ENCODE results near the gene KIRREL3.
A peak's percentile ranks its signal among the peaks of the same experiment; 100 is the strongest.

Gene KIRREL3

GRCh38 chr11:126863294-126863997, 137.1 kb downstream of the KIRREL3 start:
- DNase-seq = no peak

DNA sequence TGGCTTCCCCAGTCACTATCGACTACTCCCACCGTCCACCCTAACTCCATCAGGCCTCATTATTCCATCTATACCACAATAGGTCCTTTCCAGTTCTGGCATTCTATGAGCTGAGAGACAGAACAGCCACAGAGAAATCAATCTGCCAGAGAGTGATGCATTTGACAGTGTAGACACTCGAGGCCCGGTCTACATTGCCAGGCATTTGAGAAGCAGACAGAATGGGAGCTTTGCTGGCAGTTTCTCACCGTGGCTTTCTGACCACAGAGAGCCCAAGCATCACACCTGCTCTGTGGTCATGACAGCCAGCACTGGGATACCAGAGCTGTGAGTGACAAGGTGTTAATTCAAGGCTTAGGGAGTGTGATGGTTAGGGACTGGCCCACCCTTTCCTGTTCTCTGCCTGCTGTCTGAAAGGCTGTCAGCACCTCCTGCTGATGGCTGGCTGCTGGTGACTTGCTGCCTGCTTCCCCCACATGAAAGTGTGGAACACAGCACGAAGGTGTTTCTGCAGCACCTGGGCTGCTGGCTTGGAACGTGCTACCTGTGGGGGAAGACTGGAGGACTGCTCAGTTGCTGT, 137.8 kb downstream of the KIRREL3 start:
- DNase-seq = peak; percentile 64

DNA sequence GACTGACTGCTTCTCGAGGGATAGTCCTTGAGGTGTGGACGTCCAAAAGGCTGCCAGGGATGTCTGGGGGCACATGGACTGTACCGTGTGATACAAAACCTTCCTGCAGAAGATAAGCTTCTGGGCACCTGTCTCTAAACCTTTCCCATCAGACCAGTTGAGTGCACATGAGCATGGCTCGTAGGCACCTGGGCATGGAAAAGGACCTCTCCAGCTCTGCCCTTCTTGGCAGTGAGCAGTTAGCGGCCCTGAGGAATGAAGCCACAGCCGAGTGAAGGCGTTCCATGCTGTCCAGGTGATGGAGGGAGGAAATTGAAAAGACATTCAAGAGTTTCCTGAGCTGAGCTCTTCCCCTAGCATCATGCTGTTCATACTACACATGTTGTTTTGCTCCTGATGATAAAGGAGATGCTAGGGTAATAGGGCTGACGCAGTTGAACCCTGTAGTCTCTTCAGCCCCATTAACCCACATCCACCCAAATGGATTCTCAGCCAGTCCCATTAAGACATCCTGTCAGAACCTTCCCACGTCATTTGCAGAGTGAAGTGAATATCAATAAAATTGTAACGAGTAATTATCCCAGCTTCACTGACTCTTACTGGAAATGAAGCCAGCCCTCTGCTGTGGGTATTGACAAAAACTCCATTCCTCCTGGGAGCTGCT, 138.6 kb downstream of the KIRREL3 start:
- DNase-seq = no peak

DNA sequence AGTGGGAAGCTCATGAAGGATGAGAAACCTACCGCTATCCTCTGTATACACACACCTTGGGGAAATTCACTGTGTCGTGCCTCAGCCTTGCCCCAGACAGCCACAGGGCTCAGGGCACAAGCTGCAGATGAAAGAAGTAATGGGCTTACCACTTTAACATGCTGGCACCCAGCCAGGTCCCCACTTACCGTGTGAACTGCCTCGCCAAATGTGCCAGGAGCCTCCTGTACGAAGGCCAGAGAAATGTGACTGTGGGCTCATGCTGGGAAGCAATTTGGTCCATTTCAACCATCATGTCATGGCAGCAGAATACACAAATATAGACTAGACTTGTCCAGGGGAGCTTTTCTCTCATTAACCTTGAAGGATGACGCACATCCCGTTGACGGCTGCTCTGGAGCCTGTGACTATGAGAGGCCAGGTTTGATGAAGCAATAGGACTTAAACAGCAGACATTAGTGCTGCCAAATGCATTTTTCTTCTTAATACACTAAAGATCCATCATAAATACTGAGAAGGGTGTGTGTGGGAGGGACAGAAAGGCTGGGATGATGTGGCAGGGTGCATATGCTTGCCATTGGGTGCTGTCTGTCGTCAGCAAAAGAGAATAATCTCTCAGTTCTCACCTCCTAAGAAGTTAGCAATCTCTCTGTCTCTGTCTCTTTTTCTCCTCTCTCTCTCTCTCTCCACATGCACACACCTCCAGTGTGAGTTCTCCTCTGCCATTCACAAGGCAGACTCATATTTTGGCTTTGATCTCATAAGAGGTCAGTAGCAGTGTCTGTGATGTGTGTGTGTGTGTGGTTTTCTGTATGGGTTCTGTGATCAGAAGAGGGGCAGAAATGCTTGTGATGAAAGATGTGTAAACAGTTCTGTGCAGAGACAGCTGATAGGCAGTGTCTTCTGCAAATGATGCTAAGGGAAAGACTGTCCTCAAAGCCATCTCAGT, 142.4 kb downstream of the KIRREL3 start:
- peak; percentile 89 for DNase-seq

DNA sequence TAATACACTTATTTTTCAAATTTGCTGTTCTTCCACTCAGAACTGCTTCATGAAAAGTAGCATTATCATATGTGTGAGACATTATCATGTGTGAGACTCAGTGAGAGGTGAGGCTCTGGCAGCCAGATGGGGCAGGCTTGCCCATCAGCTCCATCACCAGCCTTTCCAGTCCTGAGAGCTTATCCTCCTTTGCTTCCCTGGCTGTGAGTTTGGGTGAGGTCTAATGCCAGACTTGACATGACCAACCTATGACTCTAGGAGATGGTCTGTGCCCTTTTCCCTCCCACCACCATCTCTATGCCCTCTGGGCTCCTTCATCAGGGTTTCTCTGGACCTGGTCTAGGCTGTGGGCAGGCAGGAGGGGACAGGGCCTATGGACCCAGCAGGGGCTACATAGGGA, 145.0 kb downstream of the KIRREL3 start:
- no peak for DNase-seq

DNA sequence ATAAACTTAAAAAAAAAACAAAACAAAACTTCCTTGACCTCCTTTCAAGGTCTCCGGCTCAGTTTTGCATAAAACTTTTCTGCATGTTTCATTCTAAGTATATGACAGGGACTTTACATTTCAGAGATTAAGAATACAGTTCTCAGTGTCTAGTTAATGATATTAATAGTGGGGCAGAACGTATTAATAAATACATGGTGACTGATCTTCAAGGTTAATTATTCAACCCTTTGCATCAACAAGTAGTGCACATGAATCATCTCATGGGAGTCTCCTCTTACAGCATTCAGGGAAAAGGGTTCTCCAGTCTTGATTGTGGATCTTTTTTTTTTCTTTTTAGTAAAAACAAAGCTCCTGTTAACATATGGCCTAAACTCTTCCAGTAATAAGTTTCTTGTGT, 146.8 kb downstream of the KIRREL3 start:
- DNase-seq = no peak

- no peak for DNase-seq
These were observed 155.8 kb downstream of the KIRREL3 start for GRCh38 chr11:126844789-126845188.

DNA sequence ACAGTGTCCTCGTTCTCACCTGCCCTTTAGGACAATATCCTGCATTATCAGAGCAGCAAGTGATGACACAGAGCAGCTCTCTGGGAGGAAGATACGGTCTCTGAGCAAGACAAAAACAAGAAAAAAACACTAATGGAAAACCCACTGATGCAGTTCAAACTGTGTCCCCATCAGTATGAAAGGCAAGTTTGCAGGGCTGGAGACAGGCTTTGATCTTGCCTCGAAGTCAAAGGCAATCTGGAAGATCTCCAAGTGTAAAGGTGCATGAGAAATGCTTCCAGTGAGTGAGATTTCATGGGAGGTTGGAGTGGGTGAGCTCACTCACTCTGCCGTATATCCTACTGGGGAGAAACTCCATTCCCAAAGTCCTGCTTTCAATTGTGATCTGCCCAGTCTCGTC, 157.5 kb downstream of the KIRREL3 start:
- DNase-seq = no peak

- no peak for DNase-seq
These were observed 158.6 kb downstream of the KIRREL3 start for GRCh38 chr11:126841999-126842398.

- DNase-seq = no peak
These were observed 159.6 kb downstream of the KIRREL3 start for GRCh38 chr11:126840975-126841374.

DNA sequence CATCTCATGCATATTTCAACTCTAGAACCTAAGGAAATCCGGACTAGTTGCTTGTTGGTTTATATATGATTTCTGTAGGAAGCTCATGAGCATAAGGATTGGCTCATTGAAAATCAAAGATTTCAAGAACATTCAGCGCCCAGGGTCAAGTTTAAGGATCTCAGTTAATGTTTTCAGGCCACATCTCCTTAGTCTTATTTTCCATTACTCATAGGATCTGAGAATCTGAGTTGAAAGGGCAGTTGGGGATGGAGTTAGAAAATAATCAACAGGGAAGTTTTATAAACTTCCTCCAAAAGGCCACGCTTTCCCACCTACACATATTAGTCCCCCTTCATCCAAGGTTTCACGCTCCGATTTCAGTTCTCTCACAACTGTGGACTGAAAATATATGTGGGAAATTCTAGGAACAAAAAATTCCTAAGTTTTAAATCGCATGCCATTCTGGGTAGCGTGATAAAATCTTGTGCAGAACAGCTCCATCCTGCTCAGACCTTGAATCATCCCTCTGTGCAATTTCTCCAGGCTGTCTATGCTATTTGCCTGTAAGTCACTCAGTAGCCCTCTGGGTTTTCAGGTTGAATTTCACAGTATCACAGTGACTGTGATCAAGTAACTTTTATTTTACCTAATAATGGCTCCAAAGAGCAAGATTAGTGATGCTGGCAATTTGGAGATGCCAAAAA, 160.2 kb downstream of the KIRREL3 start:
- DNase-seq = no peak

- peak; percentile 10 for DNase-seq
These were observed 161.1 kb downstream of the KIRREL3 start for GRCh38 chr11:126839496-126839895.

DNA sequence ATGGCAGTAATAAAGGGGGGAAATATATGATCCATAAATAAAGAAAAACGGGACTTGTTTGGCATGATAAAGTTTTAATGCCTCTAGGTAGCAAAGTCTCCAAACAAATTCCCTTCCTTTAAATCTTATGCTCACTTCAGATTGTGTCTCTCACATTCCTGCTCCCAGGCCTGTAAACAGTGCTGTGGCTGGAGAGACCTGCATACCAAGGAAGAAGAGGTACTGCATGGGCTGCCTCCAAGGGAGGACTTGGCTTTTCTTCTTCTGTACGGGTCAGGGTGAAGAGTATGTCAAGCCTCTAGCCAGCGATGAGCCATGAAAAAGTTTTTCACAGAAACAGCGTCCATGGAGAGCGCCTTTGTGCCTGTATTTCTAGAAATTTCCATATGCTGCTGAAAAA, 161.8 kb downstream of the KIRREL3 start:
- DNase-seq = no peak

- DNase-seq = no peak
These were observed 163.0 kb downstream of the KIRREL3 start for GRCh38 chr11:126837581-126837980.

DNA sequence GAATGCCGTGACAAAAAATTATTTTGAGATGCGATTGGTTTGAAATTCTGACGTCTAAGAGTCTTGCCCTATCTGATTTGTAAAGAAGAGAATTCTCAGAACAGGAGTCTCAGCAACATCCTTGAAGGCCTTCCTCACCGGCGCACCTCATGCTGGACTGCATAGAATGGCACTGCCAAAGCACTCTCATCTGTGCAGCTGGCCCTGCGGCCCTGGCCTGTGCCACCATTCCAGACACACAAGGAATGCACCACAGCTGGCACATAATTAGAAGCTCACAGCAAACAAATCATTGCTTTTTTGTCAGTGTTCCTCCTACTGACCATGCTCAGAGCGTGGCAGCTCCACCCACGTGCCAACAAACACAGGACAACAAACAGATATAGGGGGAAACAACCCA, 166.0 kb downstream of the KIRREL3 start:
- DNase-seq = no peak

DNA sequence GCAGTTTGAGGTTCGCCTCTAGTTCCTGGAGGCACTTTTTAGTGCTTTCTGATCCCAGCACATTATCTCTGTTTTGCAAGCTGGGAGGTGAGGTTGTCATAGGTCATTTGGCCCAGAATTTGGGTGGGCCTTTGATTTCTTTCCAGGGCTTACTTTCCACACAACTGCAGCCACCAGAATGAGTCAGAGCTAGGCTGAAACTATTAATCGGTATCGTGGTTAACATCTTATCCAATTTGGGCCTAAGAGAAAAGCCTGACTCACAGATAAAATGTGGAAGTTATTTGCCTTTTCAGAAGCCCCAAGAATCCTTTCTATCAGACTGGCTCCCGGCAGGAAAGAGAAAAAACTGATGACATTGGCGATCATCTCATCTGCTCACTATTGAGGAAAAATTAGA, 166.4 kb downstream of the KIRREL3 start:
- no peak for DNase-seq

GRCh38 chr11:126833065-126833464, 167.5 kb downstream of the KIRREL3 start:
- DNase-seq = peak; percentile 93

DNA sequence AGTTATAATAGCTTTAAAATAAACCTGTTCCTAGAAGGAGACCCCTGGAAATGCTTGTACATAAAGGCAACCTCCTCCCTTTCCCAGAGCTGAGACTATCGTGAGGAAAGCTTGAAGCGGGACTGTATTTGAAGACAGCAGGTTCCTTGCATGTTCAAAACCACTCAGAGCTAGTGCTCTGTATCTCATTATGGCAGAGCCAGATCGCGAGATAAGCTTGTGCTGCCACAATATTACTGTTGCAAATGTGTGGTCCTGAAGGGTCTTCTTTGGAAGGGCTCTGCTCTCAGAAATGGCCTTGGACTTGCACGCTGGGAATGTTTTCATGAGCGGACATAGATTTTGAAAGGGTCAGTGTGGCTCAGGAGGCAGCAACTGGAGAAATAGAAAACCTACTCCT, 168.2 kb downstream of the KIRREL3 start:
- no peak for DNase-seq

GRCh38 chr11:126830216-126830806, 170.3 kb downstream of the KIRREL3 start:
- peak; percentile 96 for DNase-seq

- peak; percentile 12 for DNase-seq
These were observed 170.9 kb downstream of the KIRREL3 start for GRCh38 chr11:126829716-126830115.

DNA sequence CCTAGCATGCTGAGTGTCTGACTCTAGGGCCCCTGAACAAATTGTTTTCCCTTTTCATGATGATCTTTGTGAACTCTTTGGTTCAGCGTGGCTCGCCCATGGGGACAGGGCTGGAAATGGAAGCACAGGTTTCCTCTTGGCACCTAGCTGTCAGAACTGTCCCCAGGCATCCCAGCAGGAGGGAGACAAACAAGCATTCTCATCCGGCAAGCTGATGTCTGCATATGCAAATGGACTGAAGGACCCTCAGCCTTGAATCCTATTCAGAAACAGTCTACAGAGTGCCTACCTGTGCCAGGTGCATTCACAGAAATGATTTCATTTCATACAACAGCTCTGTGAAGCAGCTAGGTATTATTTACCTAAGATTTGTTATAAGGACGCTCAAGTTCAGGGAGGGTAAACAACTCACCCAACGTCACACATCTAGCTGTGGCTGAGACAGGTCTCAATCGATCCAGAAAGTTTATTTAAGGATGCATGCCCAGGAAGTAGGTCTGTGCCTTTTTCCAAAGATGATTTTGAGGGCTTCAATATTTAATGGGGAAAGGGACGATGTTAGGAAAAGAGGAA, 176.4 kb downstream of the KIRREL3 start:
- DNase-seq = peak; percentile 90

GRCh38 chr11:126823274-126823673, 177.3 kb downstream of the KIRREL3 start:
- DNase-seq = no peak
